HG03460 (cell line): ENCODE measurements around the gene SOS2.

Source experiments
- ATAC-seq: cut with Tn5 transposase; IDR thresholded peaks from one replicate; pipeline ENCODE4 v1.9.1; 2021; ENCODE audit not compliant: unreplicated experiment

The SOS2 gene

GRCh38 chr14:50116966-50117365, 114.4 kb downstream of the SOS2 start:
- ATAC-seq: no peak

- peak; percentile 97 for ATAC-seq
Observed at GRCh38 chr14:50116181-50116956, 115.0 kb downstream of the SOS2 start, which contains the start of gene VCPKMT. Gene VCPKMT (minus strand): TSS chr14:50116572. CDS start chr14:50116552, 20 bp downstream.

- no peak for ATAC-seq
Observed at GRCh38 chr14:50113381-50114035, 117.9 kb downstream of the SOS2 start.

GRCh38 chr14:50110323-50111037, 120.9 kb downstream of the SOS2 start:
- no peak for ATAC-seq

- ATAC-seq: no peak
Observed at GRCh38 chr14:50109342-50109741, 122.0 kb downstream of the SOS2 start.

- no peak for ATAC-seq
Observed at GRCh38 chr14:50107850-50108249, 123.5 kb downstream of the SOS2 start.

- no peak for ATAC-seq
Observed at GRCh38 chr14:50106178-50106577, 125.2 kb downstream of the SOS2 start.

GRCh38 chr14:50103558-50103957, 127.8 kb downstream of the SOS2 start:
- no peak for ATAC-seq

GRCh38 chr14:50101417-50101816, 130.0 kb downstream of the SOS2 start:
- ATAC-seq: no peak

GRCh38 chr14:50100805-50101204, 130.6 kb downstream of the SOS2 start:
- no peak for ATAC-seq

- ATAC-seq: no peak
Observed at GRCh38 chr14:50099335-50099734, 132.0 kb downstream of the SOS2 start.

GRCh38 chr14:50095895-50096294, 135.5 kb downstream of the SOS2 start:
- no peak for ATAC-seq

- no peak for ATAC-seq
Observed at GRCh38 chr14:50094056-50094755, 137.2 kb downstream of the SOS2 start.

GRCh38 chr14:50093496-50093895, 137.9 kb downstream of the SOS2 start:
- no peak for ATAC-seq

GRCh38 chr14:50092006-50092555, 139.3 kb downstream of the SOS2 start:
- ATAC-seq: no peak

GRCh38 chr14:50091240-50091913, 140.0 kb downstream of the SOS2 start:
- ATAC-seq: no peak

GRCh38 chr14:50089208-50089607, 142.2 kb downstream of the SOS2 start:
- no peak for ATAC-seq

GRCh38 chr14:50088731-50089130, 142.6 kb downstream of the SOS2 start:
- ATAC-seq: no peak

GRCh38 chr14:50088117-50088515, 143.3 kb downstream of the SOS2 start:
- no peak for ATAC-seq

- no peak for ATAC-seq
Observed at GRCh38 chr14:50087341-50088116, 143.8 kb downstream of the SOS2 start.
